Tibial nerve (tissue), 3 donors: ENCODE data around the gene CH25H.
A peak's percentile ranks its signal among the peaks of the same experiment; 100 is the strongest.

Experiments used
- CTCF ChIP-seq, 5 experiments: fragments of 200-600 bp in 3 of 5; fragments of 450-650 bp in 2 of 5; sonication (generic) in 3 of 5; IDR thresholded peaks; one replicate each; pipeline ENCODE4 v1.5.1; 2016 to 2019; ENCODE audit warnings: antibody characterized with exemption in 5 of 5, mild to moderate bottlenecking in 3 of 5, moderate library complexity in 2 of 5
- POLR2A ChIP-seq, 2 donors: fragments of 450-650 bp; IDR thresholded peaks; one replicate each; pipeline ENCODE4 v1.6.1; 2017; ENCODE audit warnings: antibody characterized with exemption in 2 of 2, mild to moderate bottlenecking in 2 of 2, moderate library complexity in 2 of 2

GRCh38 chr10:89251409-89252224, 44.5 kb upstream of the CH25H start, which contains the start of gene LIPA:
- TF ChIP-seq CTCF (IDR thresholded peaks at IDR 0.05) (peak in 1 of 5 experiments; percentile 20), POLR2A (IDR thresholded peaks at IDR 0.05) (peak; percentile 18 to 59)
